HCT116 (cell line): ENCODE data around the gene RSRC1.

Source experiments
- EGR1 ChIP-seq: IDR thresholded peaks from 2 replicates; pipeline ENCODE4 v1.6.1; 2012; ENCODE audit warnings: low read depth
- EZH2 ChIP-seq: fragments of 200-600 bp; sonication (generic); IDR thresholded peaks from 2 replicates; pipeline ENCODE4 v1.6.1; 2017; ENCODE audit warnings: antibody characterized with exemption, mixed run types
- EZH2phosphoT487 ChIP-seq: fragments of 200-600 bp; IDR thresholded peaks from 2 replicates; pipeline ENCODE4 v1.6.1; 2018; ENCODE audit warnings: antibody characterized with exemption, borderline replicate concordance
- FOSL1 ChIP-seq: IDR thresholded peaks from 2 replicates; pipeline ENCODE4 v1.6.1; 2012; ENCODE audit warnings: low read depth
- MAX ChIP-seq: IDR thresholded peaks from 2 replicates; pipeline ENCODE4 v1.6.1; 2012
- POLR2A ChIP-seq: IDR thresholded peaks from 2 replicates; pipeline ENCODE4 v1.7.0; 2011; ENCODE audit warnings: borderline replicate concordance; ENCODE audit not compliant: insufficient read depth, insufficient read length; ENCODE audit errors: extremely low read depth
- POLR2AphosphoS5 ChIP-seq: IDR thresholded peaks from 2 replicates; pipeline ENCODE4 v1.6.1; 2011; ENCODE audit warnings: mild to moderate bottlenecking, low read depth, low read length, moderate library complexity
- RAD21 ChIP-seq: IDR thresholded peaks from 2 replicates; pipeline ENCODE4 v1.6.1; 2012; ENCODE audit warnings: low read depth, mild to moderate bottlenecking
- REST ChIP-seq: IDR thresholded peaks from 2 replicates; pipeline ENCODE4 v1.6.1; 2012; ENCODE audit warnings: low read depth
- SRF ChIP-seq: IDR thresholded peaks from 2 replicates; pipeline ENCODE4 v1.6.1; 2012; ENCODE audit warnings: low read depth
- ZNF274 ChIP-seq: fragments of 200-500 bp; sonication (Bioruptor generic); IDR thresholded peaks from 2 replicates; pipeline ENCODE4 v1.6.1; 2014; ENCODE audit warnings: mild to moderate bottlenecking, low read depth, low read length, inconsistent platforms
- TF ChIP-seq, protein P1 (sequence below), 3 experiments: fragments of 200-600 bp in 1 of 3; sonication (generic) in 1 of 3; IDR thresholded peaks in 2 of 3; conservative IDR thresholded peaks in 1 of 3; 2 replicates each; pipeline ENCODE4 v1.5.1; 2012 to 2017; ENCODE audit warnings: low read depth in 2 of 3, low read length in 2 of 3, antibody characterized with exemption in 1 of 3, borderline replicate concordance in 1 of 3, control low read depth in 1 of 3, mild to moderate bottlenecking in 1 of 3, mixed read lengths in 1 of 3, mixed run types in 1 of 3, moderate library complexity in 1 of 3; ENCODE audit not compliant: insufficient read depth in 1 of 3

DNA sequence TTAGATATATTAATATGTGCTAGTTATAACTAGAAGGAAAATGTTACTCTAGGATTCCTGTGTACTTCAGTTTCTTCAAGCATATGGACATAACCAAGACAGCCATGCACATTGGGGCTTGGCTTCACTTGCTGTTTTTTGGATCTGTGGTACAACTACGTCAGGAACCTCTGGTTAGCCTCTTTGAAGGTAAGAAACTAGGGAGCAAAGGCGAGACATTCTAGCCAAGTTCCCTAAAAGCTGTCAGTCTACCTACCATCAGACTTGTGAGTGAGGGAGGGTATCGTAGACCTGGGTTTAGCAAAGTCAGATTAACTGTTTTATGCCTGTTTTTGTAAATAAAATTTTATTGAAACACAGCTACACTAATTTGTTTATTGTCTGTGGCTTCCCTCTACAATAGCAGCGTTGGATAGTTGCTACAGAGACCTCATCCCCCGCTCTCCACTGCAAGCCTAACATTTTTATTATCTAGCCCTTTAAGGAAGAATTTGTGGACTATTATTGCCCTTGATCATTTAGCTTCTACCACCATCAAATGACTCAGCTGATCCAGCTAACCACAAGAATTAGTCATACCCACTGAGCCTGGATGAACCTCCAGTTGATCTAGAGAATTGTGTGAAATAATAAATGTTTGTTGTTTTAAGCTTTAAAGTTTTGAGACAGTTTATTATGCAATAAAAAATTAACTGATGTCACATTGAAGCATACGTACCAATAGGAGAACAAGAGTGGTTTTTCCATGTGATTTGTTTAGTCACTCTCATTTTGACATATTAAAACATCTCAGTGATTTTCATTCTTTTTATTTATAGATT lies 58.1 kb downstream of the RSRC1 start:
- TF ChIP-seq, protein P1, sequence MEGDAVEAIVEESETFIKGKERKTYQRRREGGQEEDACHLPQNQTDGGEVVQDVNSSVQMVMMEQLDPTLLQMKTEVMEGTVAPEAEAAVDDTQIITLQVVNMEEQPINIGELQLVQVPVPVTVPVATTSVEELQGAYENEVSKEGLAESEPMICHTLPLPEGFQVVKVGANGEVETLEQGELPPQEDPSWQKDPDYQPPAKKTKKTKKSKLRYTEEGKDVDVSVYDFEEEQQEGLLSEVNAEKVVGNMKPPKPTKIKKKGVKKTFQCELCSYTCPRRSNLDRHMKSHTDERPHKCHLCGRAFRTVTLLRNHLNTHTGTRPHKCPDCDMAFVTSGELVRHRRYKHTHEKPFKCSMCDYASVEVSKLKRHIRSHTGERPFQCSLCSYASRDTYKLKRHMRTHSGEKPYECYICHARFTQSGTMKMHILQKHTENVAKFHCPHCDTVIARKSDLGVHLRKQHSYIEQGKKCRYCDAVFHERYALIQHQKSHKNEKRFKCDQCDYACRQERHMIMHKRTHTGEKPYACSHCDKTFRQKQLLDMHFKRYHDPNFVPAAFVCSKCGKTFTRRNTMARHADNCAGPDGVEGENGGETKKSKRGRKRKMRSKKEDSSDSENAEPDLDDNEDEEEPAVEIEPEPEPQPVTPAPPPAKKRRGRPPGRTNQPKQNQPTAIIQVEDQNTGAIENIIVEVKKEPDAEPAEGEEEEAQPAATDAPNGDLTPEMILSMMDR (IDR thresholded peaks at IDR 0.05 in 2 of 3, conservative IDR thresholded peaks at IDR 0.05 in 1 of 3; ENCODE audit: borderline replicate concordance in 1 of 3, insufficient read depth in 1 of 3, low read depth in 2 of 3, low read length in 2 of 3), result no peak
- no peak for TF ChIP-seq REST
- no peak for TF ChIP-seq POLR2A
- TF ChIP-seq FOSL1, result peak; percentile 97
- no peak for TF ChIP-seq ZNF274
- no peak; the same call in 1 of the 2 replicates for TF ChIP-seq RAD21
- TF ChIP-seq POLR2AphosphoS5, result peak; percentile 51; the same call in 1 of the 2 replicates
- TF ChIP-seq EGR1, result 0 out of 2 replicates have a peak, but pooled peaks have one; percentile 32
- no peak for TF ChIP-seq EZH2phosphoT487
- peak; percentile 81 for TF ChIP-seq SRF
- peak; percentile 7; the same call in 1 of the 2 replicates for TF ChIP-seq MAX
- TF ChIP-seq EZH2, result no peak
